ENCODE measurements around the gene RAX2.

Gene RAX2

DNA sequence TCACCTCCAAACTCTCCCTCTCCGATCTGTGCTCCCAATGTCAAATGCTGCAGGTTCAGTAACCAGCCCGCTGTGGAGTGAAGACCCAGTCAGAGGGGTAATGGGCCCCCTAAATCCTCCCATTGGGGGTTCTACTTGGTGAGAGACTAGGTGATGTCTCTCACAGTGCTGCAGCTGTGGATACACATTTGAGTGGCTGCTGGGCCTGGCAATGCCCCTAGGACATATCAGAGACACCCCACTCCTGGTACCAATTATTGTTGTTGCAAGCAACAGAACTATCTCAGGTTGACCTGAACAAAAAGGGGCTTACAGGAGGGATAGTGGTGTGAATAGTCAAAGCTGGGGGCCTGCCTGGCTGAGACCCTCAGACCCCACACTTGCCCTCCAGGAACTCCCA, 9.6 kb upstream of the RAX2 start:
- TF ChIP-seq, protein P1, sequence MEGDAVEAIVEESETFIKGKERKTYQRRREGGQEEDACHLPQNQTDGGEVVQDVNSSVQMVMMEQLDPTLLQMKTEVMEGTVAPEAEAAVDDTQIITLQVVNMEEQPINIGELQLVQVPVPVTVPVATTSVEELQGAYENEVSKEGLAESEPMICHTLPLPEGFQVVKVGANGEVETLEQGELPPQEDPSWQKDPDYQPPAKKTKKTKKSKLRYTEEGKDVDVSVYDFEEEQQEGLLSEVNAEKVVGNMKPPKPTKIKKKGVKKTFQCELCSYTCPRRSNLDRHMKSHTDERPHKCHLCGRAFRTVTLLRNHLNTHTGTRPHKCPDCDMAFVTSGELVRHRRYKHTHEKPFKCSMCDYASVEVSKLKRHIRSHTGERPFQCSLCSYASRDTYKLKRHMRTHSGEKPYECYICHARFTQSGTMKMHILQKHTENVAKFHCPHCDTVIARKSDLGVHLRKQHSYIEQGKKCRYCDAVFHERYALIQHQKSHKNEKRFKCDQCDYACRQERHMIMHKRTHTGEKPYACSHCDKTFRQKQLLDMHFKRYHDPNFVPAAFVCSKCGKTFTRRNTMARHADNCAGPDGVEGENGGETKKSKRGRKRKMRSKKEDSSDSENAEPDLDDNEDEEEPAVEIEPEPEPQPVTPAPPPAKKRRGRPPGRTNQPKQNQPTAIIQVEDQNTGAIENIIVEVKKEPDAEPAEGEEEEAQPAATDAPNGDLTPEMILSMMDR (conservative IDR thresholded peaks at IDR 0.05) = no peak
- H3K27ac ChIP-seq = no peak overlapping the region

DNA sequence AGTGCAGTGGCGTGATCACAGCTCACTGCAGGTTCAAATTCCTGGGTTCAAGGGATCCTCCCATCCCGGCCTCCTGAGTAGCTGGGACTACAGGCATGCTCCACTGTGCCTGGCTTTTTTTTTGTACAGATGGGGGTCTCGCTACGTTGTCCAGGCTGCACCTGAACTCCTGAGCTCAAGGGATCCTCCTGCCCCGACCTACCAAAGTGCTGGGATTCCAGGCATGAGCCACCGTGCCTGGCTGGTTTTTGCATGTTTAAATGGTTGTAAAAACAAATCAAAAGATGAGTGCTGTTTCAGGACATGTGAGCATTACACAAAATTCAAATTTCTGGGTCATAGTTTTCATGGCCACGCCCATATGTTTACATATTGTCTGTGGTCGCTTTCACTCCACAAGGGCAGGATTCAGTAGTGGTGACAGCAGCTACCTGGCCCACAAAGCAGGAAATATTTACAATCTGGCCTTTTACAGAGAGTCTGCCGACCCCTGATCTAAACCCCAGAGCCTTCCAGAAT, 8.8 kb upstream of the RAX2 start:
- TF ChIP-seq, protein P1 (conservative IDR thresholded peaks at IDR 0.05) = no peak
- H3K27ac ChIP-seq = no peak overlapping the region

DNA sequence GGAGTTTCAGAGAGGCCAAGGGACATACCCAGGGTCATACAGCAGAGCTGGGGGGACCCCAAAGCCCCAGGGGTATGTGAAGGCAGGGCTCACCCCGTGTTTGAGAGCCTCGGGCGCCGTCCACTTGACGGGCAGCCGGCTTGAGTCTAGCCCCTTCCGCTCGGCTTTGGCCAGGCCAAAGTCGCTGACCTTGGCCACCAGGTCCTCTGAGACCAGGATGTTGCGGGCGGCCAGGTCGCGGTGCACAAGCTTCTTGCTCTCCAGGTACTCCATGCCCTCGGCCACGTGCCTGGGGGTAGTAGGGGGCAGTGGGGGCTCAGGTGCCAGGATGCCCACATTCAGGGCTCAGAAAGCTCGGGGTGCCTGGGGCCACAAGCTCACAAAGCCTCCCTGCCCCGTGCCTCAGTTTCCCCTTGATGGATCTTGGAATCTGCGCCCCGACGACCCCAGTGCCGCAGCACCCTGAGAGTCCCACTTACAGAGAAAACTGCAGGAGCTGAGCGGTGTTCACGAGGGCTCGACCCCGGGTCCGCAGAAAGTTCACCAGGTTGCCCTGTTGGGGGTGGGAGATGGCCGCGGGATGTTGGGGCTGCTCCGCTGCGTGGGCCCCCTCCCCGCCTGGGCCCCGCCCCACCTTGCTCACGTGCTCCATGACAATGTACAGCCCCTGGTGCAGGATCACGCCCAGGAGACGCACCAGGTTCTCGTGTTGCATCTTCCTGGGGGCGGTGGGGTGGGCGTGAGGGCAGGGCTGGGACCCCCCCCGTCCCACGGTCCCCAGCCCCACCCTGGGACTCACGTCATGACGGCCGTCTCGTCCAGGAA, 7.1 kb upstream of the RAX2 start:
- H3K27ac ChIP-seq = no peak overlapping the region
- TF ChIP-seq, protein P1 (conservative IDR thresholded peaks at IDR 0.05) = no peak

DNA sequence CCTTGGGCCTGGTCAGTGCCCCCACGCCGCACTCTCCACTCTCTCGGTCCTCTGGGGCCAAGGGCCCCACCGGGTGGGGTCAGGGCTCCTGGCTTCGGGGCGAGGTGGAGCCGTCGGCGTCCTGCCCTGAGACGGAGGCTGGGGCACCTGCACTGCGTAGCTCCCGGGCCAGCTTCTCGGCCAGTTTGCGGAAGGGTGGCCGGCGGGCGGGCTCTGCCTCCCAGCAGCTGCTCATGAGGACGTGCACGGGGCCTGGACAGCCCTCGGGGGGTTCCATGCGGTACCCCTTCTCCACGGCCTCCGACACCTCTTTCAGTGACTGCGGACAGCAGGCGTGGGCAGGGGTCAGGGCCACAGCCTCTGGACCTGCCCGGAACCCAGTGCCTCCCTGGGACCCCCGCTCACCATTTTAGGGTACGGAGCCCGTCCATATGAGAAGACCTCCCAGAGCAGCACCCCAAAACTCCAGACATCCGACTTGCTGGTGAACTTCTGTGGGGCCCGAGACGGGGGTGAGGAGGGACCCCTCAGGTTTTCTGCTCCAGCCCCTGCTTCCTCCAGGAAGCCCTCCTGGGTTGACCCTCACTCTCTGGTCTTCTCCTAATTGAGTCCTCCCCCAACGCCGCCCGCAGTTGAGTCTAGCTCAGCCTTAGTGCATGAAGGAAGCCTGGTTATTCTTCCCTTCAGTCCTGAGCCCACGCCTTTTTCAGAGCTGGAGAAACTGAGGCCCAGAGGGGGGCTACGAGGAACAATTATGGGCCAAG, 6.3 kb upstream of the RAX2 start:
- TF ChIP-seq, protein P1 (conservative IDR thresholded peaks at IDR 0.05) = no peak

DNA sequence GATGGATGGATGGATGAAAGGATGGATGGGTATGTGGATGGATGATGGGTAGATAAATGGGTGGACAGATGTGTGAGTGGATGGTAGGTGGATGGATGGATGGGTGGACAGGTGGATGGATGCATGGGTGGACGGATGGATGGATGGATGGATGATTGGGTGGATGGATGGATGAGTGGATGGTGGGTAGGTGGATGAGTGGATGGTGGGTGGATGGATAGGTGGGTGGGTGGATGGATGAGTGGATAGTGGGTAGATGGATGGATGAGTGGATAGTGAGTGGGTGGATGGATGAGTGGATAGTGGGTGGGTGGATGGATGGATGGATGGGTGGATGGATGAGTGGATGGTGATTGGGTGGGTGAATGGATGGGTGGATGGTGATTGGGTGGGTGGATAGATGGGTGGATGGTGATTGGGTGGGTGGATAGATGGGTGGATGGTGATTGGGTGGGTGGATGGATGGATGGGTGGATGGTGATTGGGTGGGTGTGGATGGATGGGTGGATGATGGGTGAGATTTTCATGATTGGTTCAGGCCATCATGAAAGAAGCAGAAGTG, 4.5 kb upstream of the RAX2 start:
- H3K27ac ChIP-seq = no peak overlapping the region
- TF ChIP-seq, protein P1 (conservative IDR thresholded peaks at IDR 0.05) = no peak

More for the DNA sequence above, 6.3 kb upstream of the RAX2 start:
- no peak overlapping the region for H3K27ac ChIP-seq

DNA sequence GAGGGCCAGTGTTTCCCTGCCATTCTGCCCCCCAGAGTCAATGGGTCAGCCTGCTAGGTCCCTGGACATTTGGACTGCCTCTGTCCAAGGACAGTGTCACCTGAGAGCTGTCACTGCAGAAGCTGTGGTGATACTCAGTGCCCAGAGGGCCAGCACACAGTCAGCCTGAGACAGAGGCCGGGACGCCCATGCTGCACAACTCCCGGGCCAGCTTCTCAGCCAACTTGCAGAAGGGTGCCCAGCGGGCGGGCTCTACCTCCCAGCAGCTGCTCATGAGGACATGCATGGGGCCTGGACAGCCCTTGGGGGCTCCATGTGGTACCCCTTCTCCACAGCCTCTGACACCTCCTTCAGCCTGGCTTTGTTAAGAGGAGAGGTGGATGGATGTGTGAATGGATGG, 3.8 kb upstream of the RAX2 start:
- TF ChIP-seq, protein P1 (conservative IDR thresholded peaks at IDR 0.05) = no peak
- H3K27ac ChIP-seq = no peak overlapping the region

DNA sequence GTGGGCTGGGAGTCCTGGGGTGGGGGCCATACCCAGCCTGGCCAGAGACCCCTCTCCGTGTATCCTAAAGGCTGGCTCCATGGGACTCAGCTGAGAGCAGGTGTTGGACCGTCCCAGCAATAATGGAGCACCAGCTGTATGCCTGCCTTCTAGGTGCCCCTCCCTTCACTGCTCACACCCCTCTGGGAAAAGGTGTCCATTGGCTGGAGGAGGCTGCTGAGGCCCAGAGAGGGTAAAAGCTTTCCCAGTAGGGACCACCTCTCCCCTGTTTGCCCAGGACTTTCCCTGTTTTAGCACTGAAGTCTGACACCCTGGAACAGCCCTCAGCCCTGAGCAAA, 3.3 kb upstream of the RAX2 start:
- H3K27ac ChIP-seq = no peak overlapping the region
- TF ChIP-seq, protein P1 (conservative IDR thresholded peaks at IDR 0.05) = no peak
